Body of pancreas (tissue), 4 donors: Measurements from ENCODE around the gene CMTM8. TPM values are rescaled to one million over a fixed set of nuclear protein-coding genes. Genes with fewer than 3 reads are reported as not detected.
A peak's percentile ranks its signal among the peaks of the same experiment; 100 is the strongest.

Experiments
- ATAC-seq: fragments of 150-250 bp; one replicate; pipeline ENCODE4 v1.9.1; 2016
- DNase-seq, 4 donors: peaks; one replicate each; pipeline ENCODE4 v3.0.0-alpha.2; 2019
- H3K27ac ChIP-seq, 4 donors: fragments of 200-600 bp; sonication (generic); 1 replicate in 3 of 4; 2 replicates in 1 of 4; pipeline versions ENCODE4 v1.5.1 to v1.6.1; 2016 to 2019; ENCODE audit warnings: mild to moderate bottlenecking in 1 of 4, mixed read lengths in 1 of 4, moderate library complexity in 1 of 4
- H3K27me3 ChIP-seq, 2 donors: fragments of 200-600 bp; sonication (generic); one replicate each; pipeline ENCODE4 v1.6.0; 2016; ENCODE audit warnings: mild to moderate bottlenecking in 1 of 2
- H3K36me3 ChIP-seq, 2 donors: fragments of 200-600 bp; sonication (generic); replicated peaks in 1 of 2; 2 replicates each; pipeline ENCODE4 v1.5.1; 2016; ENCODE audit warnings: low read depth in 2 of 2; ENCODE audit not compliant: insufficient read depth in 1 of 2
- H3K4me1 ChIP-seq: fragments of 200-600 bp; sonication (generic); one replicate; pipeline ENCODE4 v1.6.0; 2016
- H3K4me3 ChIP-seq, 2 donors: fragments of 200-600 bp; sonication (generic); 1 replicate in 1 of 2; 2 replicates in 1 of 2; pipeline ENCODE4 v1.5.1; 2016 to 2019
- H3K9me3 ChIP-seq, 3 donors: fragments of 200-600 bp; sonication (generic); 1 replicate in 2 of 3; 2 replicates in 1 of 3; pipeline ENCODE4 v1.5.1; 2016
- POLR2A ChIP-seq, 3 donors: fragments of 450-650 bp; IDR thresholded peaks; one replicate each; pipeline ENCODE4 v1.6.1; 2016; ENCODE audit warnings: antibody characterized with exemption in 3 of 3, mild to moderate bottlenecking in 2 of 3
- WGBS, 2 donors: methylation state at CpG; one replicate each; pipeline ENCODE4 v1.1.5; 2017; 5-methylcytosine and 5-hydroxymethylcytosine counted together
- intact Hi-C: fragments of 100-400 bp; cut with DNase I; formaldehyde crosslinking; loops from one replicate; pipeline ENCODE4 v1.15.1; 2023
- total RNA-seq, 2 donors: library from RNA; depleted of rRNA; stranded (reverse); fragments of >200 nt; gene quantifications; one replicate each; pipeline ENCODE4 v1.1.0, GENCODE V29; 2016
- TF ChIP-seq, protein P1 (sequence below), 7 experiments: fragments of 450-650 bp in 4 of 7; fragments of 200-600 bp in 3 of 7; sonication (generic) in 3 of 7; IDR thresholded peaks; one replicate each; pipeline ENCODE4 v1.5.1; 2016 to 2019; ENCODE audit warnings: antibody characterized with exemption in 7 of 7

CMTM8 gene
- total RNA-seq, 2 donors from 2014 or later, result 22.7 to 31.4 TPM

DNA sequence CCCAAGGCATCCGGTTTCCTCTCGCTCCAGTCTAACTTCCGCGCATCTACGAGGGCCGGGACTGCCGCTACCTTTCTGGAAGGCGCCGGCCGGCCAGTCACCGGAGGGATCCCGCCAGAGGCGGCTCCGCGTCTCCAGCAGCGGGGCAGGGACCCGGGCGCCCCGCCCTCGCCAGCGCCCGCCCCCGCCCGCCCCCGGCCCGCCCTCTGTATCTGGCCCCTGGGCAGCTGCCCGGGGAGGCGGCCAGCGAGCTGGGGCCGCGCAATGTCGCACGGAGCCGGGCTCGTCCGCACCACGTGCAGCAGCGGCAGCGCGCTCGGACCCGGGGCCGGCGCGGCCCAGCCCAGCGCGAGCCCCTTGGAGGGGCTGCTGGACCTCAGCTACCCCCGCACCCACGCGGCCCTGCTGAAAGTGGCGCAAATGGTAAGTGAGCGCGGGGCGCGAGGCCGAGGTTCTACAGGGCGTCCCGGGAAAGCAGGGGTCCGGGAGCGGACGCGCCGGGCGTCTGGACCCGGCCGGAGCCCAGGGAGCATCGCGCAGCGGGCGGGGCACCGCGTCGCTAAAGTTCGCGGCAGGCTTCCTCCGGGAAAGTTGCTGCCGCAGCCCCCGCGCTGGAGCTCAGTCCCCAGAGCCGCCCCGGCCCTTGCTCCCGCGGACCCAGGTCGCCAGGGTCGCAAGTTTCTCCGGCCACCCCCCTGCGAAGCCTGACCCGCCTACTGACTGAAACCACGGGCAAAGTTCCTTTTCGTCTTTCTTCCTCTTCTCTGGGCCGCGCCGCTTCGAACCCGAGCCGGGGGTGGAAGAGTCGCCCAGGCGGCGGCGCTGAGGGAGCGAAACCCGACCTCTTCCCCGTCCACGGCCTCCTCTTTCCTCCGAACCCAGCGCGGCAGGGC is 153.4 kb downstream of the CMTM8 start, which contains the start of gene CMTM7:
Gene CMTM7, plus strand, starts transcription at position 211 of the 893 bp plus-strand sequence. Its CDS starts 54 bp downstream, at position 265.
- Histone ChIP-seq H3K36me3 (no peaks in the 10 kb centered on the region), H3K27ac (peak within 1 kb of the TSS; percentile 57 to 89 (median 80)), H3K27me3 (no peaks in the 10 kb centered on the region), H3K4me1 (peaks cover 10% of the 10 kb centered on the region), H3K9me3 (no peaks in the 10 kb centered on the region), H3K4me3 (peak within 1 kb of the TSS; percentile 33 to 40)
- DNase-seq (peak; percentile 74 to 82 (median 79)), ATAC-seq (peak; percentile 92)
- TF ChIP-seq, protein P1, sequence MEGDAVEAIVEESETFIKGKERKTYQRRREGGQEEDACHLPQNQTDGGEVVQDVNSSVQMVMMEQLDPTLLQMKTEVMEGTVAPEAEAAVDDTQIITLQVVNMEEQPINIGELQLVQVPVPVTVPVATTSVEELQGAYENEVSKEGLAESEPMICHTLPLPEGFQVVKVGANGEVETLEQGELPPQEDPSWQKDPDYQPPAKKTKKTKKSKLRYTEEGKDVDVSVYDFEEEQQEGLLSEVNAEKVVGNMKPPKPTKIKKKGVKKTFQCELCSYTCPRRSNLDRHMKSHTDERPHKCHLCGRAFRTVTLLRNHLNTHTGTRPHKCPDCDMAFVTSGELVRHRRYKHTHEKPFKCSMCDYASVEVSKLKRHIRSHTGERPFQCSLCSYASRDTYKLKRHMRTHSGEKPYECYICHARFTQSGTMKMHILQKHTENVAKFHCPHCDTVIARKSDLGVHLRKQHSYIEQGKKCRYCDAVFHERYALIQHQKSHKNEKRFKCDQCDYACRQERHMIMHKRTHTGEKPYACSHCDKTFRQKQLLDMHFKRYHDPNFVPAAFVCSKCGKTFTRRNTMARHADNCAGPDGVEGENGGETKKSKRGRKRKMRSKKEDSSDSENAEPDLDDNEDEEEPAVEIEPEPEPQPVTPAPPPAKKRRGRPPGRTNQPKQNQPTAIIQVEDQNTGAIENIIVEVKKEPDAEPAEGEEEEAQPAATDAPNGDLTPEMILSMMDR (IDR thresholded peaks at IDR 0.05), result no peak
- peak; percentile 52 to 60 (median 56) for TF ChIP-seq POLR2A (IDR thresholded peaks at IDR 0.05)
- WGBS, 2 donors, result 2 to 4% methylated on average over 9 to 71 of the region's 107 CpGs
- intact Hi-C loops, result no loop called here

GRCh38 chr3:32392536-32393302 is 154.2 kb downstream of the CMTM8 start:
- H3K4me1 ChIP-seq, result peaks cover 10% of the 10 kb centered on the region
- ATAC-seq, result peak; percentile 54
- peak overlapping the region in 1 of 2 donors; percentile 33 for H3K4me3 ChIP-seq
- DNase-seq, result peak; percentile 38 to 64 (median 61)
- no peaks in the 10 kb centered on the region for H3K9me3 ChIP-seq
- H3K27ac ChIP-seq, result peak overlapping the region; percentile 41 to 89 (median 80)
- H3K27me3 ChIP-seq, result no peaks in the 10 kb centered on the region
- intact Hi-C loops, result no loop called here
- H3K36me3 ChIP-seq, result no peaks in the 10 kb centered on the region
- TF ChIP-seq, protein P1 (IDR thresholded peaks at IDR 0.05), result peak in 1 of 7 experiments; percentile 4
- TF ChIP-seq POLR2A (IDR thresholded peaks at IDR 0.05), result peak in 2 of 3 donors; percentile 6 to 35
- WGBS, 2 donors, result 38 to 42% methylated on average over 11 to 18 of the region's 18 CpGs

DNA sequence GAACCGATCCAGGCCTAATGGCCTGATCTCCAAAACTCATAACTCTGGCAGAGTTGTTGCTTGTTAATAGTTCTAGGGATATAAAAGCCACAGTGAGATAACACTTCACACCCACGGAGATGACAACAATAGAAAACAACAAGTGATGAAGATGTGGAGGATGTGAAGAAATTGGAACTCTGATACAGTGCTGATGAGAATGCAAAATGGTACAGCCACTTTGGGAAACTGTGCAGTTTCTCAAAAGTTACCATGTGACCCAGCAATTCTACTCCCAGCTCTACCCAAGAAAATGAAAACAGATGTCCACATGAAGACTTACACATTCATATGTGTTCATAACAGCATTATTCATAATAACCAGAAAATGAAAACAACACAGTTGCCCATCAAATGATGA is 157.0 kb downstream of the CMTM8 start:
- H3K27me3 ChIP-seq, result no peaks in the 10 kb centered on the region
- WGBS, 2 donors, result 29 to 55% methylated on average over 2 of the region's 2 CpGs
- no peak overlapping the region for H3K27ac ChIP-seq
- ATAC-seq (no peak), DNase-seq (no peak)
- peaks cover 22% of the 10 kb centered on the region for H3K4me1 ChIP-seq
- no peaks in the 10 kb centered on the region for H3K9me3 ChIP-seq
- intact Hi-C loops, result no loop called here
- TF ChIP-seq, protein P1 (IDR thresholded peaks at IDR 0.05), result no peak
- TF ChIP-seq POLR2A (IDR thresholded peaks at IDR 0.05), result no peak
- H3K36me3 ChIP-seq, result no peaks in the 10 kb centered on the region
- no peak overlapping the region for H3K4me3 ChIP-seq

- Histone ChIP-seq H3K36me3 (no peaks in the 10 kb centered on the region), H3K27me3 (no peaks in the 10 kb centered on the region), H3K4me3 (no peak overlapping the region), H3K27ac (no peak overlapping the region), H3K9me3 (no peaks in the 10 kb centered on the region), H3K4me1 (peaks cover 34% of the 10 kb centered on the region)
- no peak for TF ChIP-seq POLR2A (IDR thresholded peaks at IDR 0.05)
- TF ChIP-seq, protein P1 (IDR thresholded peaks at IDR 0.05), result no peak
- ATAC-seq, result no peak
- no peak for DNase-seq
- intact Hi-C loops, result no loop called here
- 54 to 55% methylated on average over 2 of the region's 2 CpGs for WGBS, 2 donors
Measured at GRCh38 chr3:32397941-32398340, 159.5 kb downstream of the CMTM8 start.
